Karpas-422 (cell line): ENCODE data around the gene KCTD16. TPM values are rescaled to one million over a fixed set of nuclear protein-coding genes. Genes with fewer than 3 reads are reported as not detected.

Experiments used
- DNase-seq: peaks from one replicate; pipeline ENCODE4 v3.0.0-alpha.2; 2015
- H2AFZ ChIP-seq: fragments of 200-600 bp; sonication (generic); 2 replicates; pipeline ENCODE4 v1.6.1; 2014; ENCODE audit warnings: antibody characterized with exemption, low read length, mixed read lengths
- H3K27ac ChIP-seq: fragments of 200-600 bp; sonication (generic); 2 replicates; pipeline ENCODE4 v1.5.1; 2014; ENCODE audit warnings: mild to moderate bottlenecking, low read length, moderate library complexity
- H3K27me3 ChIP-seq: fragments of 200-600 bp; sonication (generic); 2 replicates; pipeline ENCODE4 v1.6.1; 2014; ENCODE audit warnings: low read length, mixed read lengths
- H3K36me3 ChIP-seq: fragments of 200-600 bp; sonication (generic); 2 replicates; pipeline ENCODE4 v1.6.1; 2014; ENCODE audit warnings: low read length, mixed read lengths; ENCODE audit not compliant: insufficient read depth
- H3K4me1 ChIP-seq: fragments of 200-600 bp; sonication (generic); 2 replicates; pipeline ENCODE4 v1.6.1; 2014; ENCODE audit warnings: mild to moderate bottlenecking, low read length, mixed read lengths
- H3K4me2 ChIP-seq: fragments of 200-600 bp; sonication (generic); 2 replicates; pipeline ENCODE4 v1.6.1; 2014; ENCODE audit warnings: low read length, low read depth, mild to moderate bottlenecking; ENCODE audit not compliant: poor library complexity, severe bottlenecking
- H3K4me3 ChIP-seq: fragments of 200-600 bp; sonication (generic); 2 replicates; pipeline ENCODE4 v1.5.1; 2014; ENCODE audit warnings: mild to moderate bottlenecking, antibody characterized with exemption, low read length, mixed read lengths
- H3K79me2 ChIP-seq: fragments of 200-600 bp; sonication (generic); 2 replicates; pipeline ENCODE4 v1.6.1; 2014; ENCODE audit warnings: mild to moderate bottlenecking, low read length, mixed read lengths
- H3K9ac ChIP-seq: fragments of 200-600 bp; sonication (generic); 2 replicates; pipeline ENCODE4 v1.6.0; 2014; ENCODE audit warnings: low read length
- H3K9me2 ChIP-seq: fragments of 200-600 bp; sonication (generic), shearing (Covaris generic); replicated peaks from 2 replicates; pipeline ENCODE4 v1.6.0; 2014; ENCODE audit warnings: mild to moderate bottlenecking, low read length, moderate library complexity; ENCODE audit not compliant: insufficient read depth
- H3K9me3 ChIP-seq: fragments of 300-700, 200-600 bp; sonication (generic); 2 replicates; pipeline ENCODE4 v1.6.1; 2014; ENCODE audit warnings: low read length, mixed read lengths
- H4K20me1 ChIP-seq: fragments of 200-600 bp; sonication (generic); 2 replicates; pipeline ENCODE4 v1.6.1; 2014; ENCODE audit warnings: mild to moderate bottlenecking, antibody characterized with exemption, low read length, low read depth; ENCODE audit not compliant: insufficient read depth
- total RNA-seq: library from RNA; depleted of rRNA; stranded (reverse); fragments of >200 nt; shearing (Covaris generic); gene quantifications from 2 replicates; pipeline ENCODE4 v1.2.3, GENCODE V29; 2014; ENCODE audit warnings: low replicate concordance

Gene KCTD16
- total RNA-seq, 1 experiment from 2014 or later, result 0.11 TPM

DNA sequence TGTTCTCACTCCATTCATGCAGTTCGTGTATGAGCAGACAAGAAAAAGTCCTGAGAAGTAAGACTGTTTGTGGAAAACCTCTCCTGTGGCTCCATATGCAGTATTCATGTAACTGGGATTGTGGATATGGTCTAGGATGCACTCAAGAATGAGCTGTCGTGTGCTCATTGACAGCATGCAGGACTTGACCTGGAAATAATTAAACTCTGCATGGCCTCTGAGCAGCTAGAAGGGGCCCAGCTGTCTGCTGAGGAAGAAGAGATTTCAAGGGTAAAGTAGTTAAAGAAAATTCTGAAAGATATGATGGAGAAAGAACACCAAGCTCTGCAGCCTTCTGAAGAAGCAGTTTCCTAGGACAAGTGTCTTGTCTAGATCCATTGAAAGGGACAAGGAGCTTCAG lies 89.4 kb downstream of the KCTD16 start:
- Histone ChIP-seq H3K9me3 (no peaks in the 10 kb centered on the region), H3K79me2 (no peaks in the 10 kb centered on the region), H3K4me2 (no peak overlapping the region), H3K9me2 (no peaks in the 10 kb centered on the region), H4K20me1 (no peaks in the 10 kb centered on the region), H3K9ac (no peak overlapping the region), H2AFZ (no peak overlapping the region), H3K4me3 (no peak overlapping the region), H3K4me1 (no peaks in the 10 kb centered on the region), H3K27ac (no peak overlapping the region), H3K27me3 (no peaks in the 10 kb centered on the region), H3K36me3 (no peaks in the 10 kb centered on the region)
- DNase-seq, result no peak

- H3K4me3 ChIP-seq, result no peak overlapping the region
- H3K9ac ChIP-seq, result no peak overlapping the region
- H3K4me2 ChIP-seq, result no peak overlapping the region
- no peaks in the 10 kb centered on the region for H3K36me3 ChIP-seq
- H3K9me3 ChIP-seq, result no peaks in the 10 kb centered on the region
- H2AFZ ChIP-seq, result no peak overlapping the region
- DNase-seq, result no peak
- H3K27me3 ChIP-seq, result no peaks in the 10 kb centered on the region
- H3K4me1 ChIP-seq, result no peaks in the 10 kb centered on the region
- H3K27ac ChIP-seq, result no peak overlapping the region
- H3K9me2 ChIP-seq, result no peaks in the 10 kb centered on the region
- H4K20me1 ChIP-seq, result no peaks in the 10 kb centered on the region
- H3K79me2 ChIP-seq, result no peaks in the 10 kb centered on the region
Measured at GRCh38 chr5:144265643-144266247, 95.1 kb downstream of the KCTD16 start.

DNA sequence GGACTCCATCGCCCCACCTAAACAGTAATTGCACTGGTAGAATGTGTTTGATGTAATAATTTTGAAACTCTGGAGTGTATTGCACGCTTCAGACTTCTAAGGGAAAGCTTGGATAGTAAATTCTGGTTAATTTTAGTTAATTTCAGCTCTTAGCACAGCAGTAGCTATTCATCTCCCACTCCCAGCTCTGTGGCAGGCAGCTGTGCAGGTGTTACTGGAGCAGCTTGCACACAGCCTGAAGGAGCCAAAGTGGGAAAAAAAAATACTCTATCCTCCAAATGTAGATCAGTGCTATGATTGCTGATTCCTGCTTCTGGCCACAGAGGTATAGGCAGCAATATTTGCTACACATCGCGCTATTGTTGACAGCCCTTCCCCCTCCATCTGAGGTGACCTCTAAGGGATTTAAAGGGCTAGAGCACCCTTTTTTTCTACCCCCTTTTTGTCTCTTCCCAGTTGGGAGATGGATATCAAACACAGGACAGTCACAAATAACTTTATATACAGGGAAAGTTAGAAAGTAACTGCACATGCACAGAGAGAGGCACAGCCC lies 97.4 kb downstream of the KCTD16 start:
- no peak overlapping the region for H3K9ac ChIP-seq
- H4K20me1 ChIP-seq, result no peaks in the 10 kb centered on the region
- H3K4me1 ChIP-seq, result no peaks in the 10 kb centered on the region
- no peaks in the 10 kb centered on the region for H3K9me3 ChIP-seq
- H3K79me2 ChIP-seq, result no peaks in the 10 kb centered on the region
- H3K4me2 ChIP-seq, result no peak overlapping the region
- no peak overlapping the region for H3K4me3 ChIP-seq
- H3K27me3 ChIP-seq, result no peaks in the 10 kb centered on the region
- no peaks in the 10 kb centered on the region for H3K36me3 ChIP-seq
- H3K9me2 ChIP-seq, result no peaks in the 10 kb centered on the region
- H3K27ac ChIP-seq, result no peak overlapping the region
- DNase-seq, result no peak
- no peak overlapping the region for H2AFZ ChIP-seq

- Histone ChIP-seq H3K9me3 (no peaks in the 10 kb centered on the region), H3K4me3 (no peak overlapping the region), H3K79me2 (no peaks in the 10 kb centered on the region), H4K20me1 (no peaks in the 10 kb centered on the region), H3K4me1 (peaks cover 6% of the 10 kb centered on the region), H3K27ac (no peak overlapping the region), H3K9me2 (no peaks in the 10 kb centered on the region), H3K27me3 (no peaks in the 10 kb centered on the region), H3K9ac (no peak overlapping the region), H2AFZ (no peak overlapping the region), H3K4me2 (no peak overlapping the region), H3K36me3 (no peaks in the 10 kb centered on the region)
- no peak for DNase-seq
Measured at GRCh38 chr5:144273232-144274027, 102.8 kb downstream of the KCTD16 start.

- no peak overlapping the region for H3K4me2 ChIP-seq
- H3K4me3 ChIP-seq, result no peak overlapping the region
- H3K27ac ChIP-seq, result no peak overlapping the region
- H3K9me3 ChIP-seq, result no peaks in the 10 kb centered on the region
- H2AFZ ChIP-seq, result no peak overlapping the region
- no peaks in the 10 kb centered on the region for H3K27me3 ChIP-seq
- DNase-seq, result no peak
- no peaks in the 10 kb centered on the region for H3K9me2 ChIP-seq
- H4K20me1 ChIP-seq, result no peaks in the 10 kb centered on the region
- H3K79me2 ChIP-seq, result no peaks in the 10 kb centered on the region
- no peak overlapping the region for H3K9ac ChIP-seq
- no peaks in the 10 kb centered on the region for H3K36me3 ChIP-seq
- H3K4me1 ChIP-seq, result peaks cover 6% of the 10 kb centered on the region
Measured at GRCh38 chr5:144275329-144275728, 104.7 kb downstream of the KCTD16 start.

- no peak for DNase-seq
- H2AFZ ChIP-seq, result no peak overlapping the region
- no peaks in the 10 kb centered on the region for H4K20me1 ChIP-seq
- H3K27me3 ChIP-seq, result no peaks in the 10 kb centered on the region
- no peak overlapping the region for H3K27ac ChIP-seq
- no peaks in the 10 kb centered on the region for H3K9me2 ChIP-seq
- H3K4me1 ChIP-seq, result peaks cover 6% of the 10 kb centered on the region
- no peaks in the 10 kb centered on the region for H3K9me3 ChIP-seq
- no peaks in the 10 kb centered on the region for H3K36me3 ChIP-seq
- no peak overlapping the region for H3K4me3 ChIP-seq
- H3K4me2 ChIP-seq, result no peak overlapping the region
- no peaks in the 10 kb centered on the region for H3K79me2 ChIP-seq
- no peak overlapping the region for H3K9ac ChIP-seq
Measured at GRCh38 chr5:144276034-144276822, 105.6 kb downstream of the KCTD16 start.

- Histone ChIP-seq H3K27ac (no peak overlapping the region), H3K9me2 (no peaks in the 10 kb centered on the region), H3K4me3 (no peak overlapping the region), H4K20me1 (no peaks in the 10 kb centered on the region), H3K79me2 (no peaks in the 10 kb centered on the region), H3K4me1 (no peaks in the 10 kb centered on the region), H2AFZ (no peak overlapping the region), H3K4me2 (no peak overlapping the region), H3K9ac (no peak overlapping the region), H3K9me3 (no peaks in the 10 kb centered on the region), H3K36me3 (no peaks in the 10 kb centered on the region), H3K27me3 (no peaks in the 10 kb centered on the region)
- DNase-seq, result no peak
Measured at GRCh38 chr5:144281784-144282183, 111.1 kb downstream of the KCTD16 start.

GRCh38 chr5:144284036-144284435 lies 113.4 kb downstream of the KCTD16 start:
- Histone ChIP-seq H3K4me1 (no peaks in the 10 kb centered on the region), H4K20me1 (no peaks in the 10 kb centered on the region), H3K36me3 (no peaks in the 10 kb centered on the region), H3K9ac (no peak overlapping the region), H3K9me3 (no peaks in the 10 kb centered on the region), H3K27ac (no peak overlapping the region), H3K4me2 (no peak overlapping the region), H3K9me2 (no peaks in the 10 kb centered on the region), H3K4me3 (no peak overlapping the region), H3K27me3 (no peaks in the 10 kb centered on the region), H2AFZ (no peak overlapping the region), H3K79me2 (no peaks in the 10 kb centered on the region)
- no peak for DNase-seq
